ENCODE data around the gene FXYD6.

DNA sequence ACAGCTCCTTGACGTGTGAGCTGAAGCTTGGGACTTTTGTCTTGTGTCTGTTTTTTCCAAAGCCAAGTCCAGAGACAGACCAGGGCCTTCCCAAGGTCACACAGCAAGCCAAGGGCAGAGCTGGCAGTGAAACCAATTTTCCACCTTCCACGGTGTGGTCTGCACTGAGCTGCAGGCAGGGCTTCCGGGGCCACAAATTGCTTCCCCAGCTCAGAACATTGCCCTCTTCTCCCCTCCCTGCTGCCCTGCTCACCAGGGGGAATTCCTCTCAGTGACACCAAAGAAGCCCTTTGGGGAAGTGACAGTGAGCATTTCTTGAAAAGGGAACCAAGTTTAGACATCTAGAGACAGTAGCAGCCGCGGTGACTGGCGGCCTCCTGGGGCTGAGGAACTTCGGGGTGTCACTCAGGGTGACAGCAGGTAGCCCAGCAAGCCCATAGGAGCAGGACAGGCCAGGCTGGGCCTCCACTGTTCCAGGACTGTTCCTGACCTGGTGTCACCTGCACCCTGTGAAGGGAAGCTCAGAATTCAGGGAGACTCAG is 61.1 kb downstream of the FXYD6 start:
- TF ChIP-seq, protein P1, sequence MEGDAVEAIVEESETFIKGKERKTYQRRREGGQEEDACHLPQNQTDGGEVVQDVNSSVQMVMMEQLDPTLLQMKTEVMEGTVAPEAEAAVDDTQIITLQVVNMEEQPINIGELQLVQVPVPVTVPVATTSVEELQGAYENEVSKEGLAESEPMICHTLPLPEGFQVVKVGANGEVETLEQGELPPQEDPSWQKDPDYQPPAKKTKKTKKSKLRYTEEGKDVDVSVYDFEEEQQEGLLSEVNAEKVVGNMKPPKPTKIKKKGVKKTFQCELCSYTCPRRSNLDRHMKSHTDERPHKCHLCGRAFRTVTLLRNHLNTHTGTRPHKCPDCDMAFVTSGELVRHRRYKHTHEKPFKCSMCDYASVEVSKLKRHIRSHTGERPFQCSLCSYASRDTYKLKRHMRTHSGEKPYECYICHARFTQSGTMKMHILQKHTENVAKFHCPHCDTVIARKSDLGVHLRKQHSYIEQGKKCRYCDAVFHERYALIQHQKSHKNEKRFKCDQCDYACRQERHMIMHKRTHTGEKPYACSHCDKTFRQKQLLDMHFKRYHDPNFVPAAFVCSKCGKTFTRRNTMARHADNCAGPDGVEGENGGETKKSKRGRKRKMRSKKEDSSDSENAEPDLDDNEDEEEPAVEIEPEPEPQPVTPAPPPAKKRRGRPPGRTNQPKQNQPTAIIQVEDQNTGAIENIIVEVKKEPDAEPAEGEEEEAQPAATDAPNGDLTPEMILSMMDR (IDR thresholded peaks at IDR 0.05; ENCODE audit: insufficient read depth, low read depth, low read length): no peak
- TF ChIP-seq EZH2 (IDR thresholded peaks at IDR 0.05; ENCODE audit: insufficient read depth, low read length): no peak
